ENCODE results near the gene ALG1.

The ALG1 gene, protein sequence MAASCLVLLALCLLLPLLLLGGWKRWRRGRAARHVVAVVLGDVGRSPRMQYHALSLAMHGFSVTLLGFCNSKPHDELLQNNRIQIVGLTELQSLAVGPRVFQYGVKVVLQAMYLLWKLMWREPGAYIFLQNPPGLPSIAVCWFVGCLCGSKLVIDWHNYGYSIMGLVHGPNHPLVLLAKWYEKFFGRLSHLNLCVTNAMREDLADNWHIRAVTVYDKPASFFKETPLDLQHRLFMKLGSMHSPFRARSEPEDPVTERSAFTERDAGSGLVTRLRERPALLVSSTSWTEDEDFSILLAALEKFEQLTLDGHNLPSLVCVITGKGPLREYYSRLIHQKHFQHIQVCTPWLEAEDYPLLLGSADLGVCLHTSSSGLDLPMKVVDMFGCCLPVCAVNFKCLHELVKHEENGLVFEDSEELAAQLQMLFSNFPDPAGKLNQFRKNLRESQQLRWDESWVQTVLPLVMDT

GRCh38 chr16:5071681-5072333, at the start of gene ALG1:
ALG1 (plus strand) TSS chr16:5071843; CDS start chr16:5071850, 7 bp downstream.
- peak; percentile 77 to 81 for DNase-seq (ENCODE audit: low read depth in 2 of 2, low spot score in 1 of 2)

DNA sequence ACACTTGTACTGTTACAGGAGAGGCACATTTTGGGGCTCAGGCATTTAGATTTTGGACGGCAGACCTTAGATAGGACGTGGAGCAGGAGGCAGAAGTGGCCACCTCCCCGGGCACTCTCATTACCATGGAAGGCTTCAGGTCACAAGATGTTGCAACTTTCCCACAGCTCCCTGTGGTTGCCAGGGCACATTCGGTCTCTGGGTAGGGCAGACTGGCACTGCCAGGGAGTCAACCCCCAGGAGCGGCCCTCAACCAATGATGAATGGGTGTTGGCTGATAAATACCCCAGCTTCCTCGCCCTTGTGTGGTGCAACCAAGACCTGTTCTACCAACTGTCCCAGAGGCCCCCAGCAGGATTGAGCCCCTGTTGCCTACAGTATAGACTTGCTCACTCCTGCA, 49.1 kb upstream of the ALG1 start:
- no peak for DNase-seq (ENCODE audit: low read depth in 2 of 2, low spot score in 1 of 2)

DNA sequence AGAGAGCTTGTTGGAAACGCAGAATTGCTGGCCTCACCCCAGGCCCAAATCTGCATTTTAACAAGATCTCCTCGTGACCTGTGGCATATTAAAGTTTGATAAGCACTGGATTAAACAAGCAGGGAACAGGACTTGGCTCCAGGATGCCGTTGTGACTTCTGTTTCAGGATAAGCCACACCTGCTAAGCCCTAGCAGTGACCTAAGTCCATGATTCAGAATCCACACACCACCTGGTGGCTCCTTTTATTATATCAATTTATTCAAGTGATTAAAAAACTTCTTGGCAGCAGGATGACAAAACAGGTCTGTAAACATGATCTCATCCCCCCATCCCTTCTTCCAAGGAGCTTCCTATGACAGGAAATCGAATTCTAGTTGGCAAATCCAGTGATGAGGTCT, 47.0 kb upstream of the ALG1 start:
- no peak for DNase-seq (ENCODE audit: low read depth in 2 of 2, low spot score in 1 of 2)

GRCh38 chr16:5025171-5025632, 46.4 kb upstream of the ALG1 start:
- DNase-seq (ENCODE audit: low read depth in 2 of 2, low spot score in 1 of 2), result no peak

- no peak for DNase-seq (ENCODE audit: low read depth in 2 of 2, low spot score in 1 of 2)
Measured at GRCh38 chr16:5026664-5027063, 45.0 kb upstream of the ALG1 start.

DNA sequence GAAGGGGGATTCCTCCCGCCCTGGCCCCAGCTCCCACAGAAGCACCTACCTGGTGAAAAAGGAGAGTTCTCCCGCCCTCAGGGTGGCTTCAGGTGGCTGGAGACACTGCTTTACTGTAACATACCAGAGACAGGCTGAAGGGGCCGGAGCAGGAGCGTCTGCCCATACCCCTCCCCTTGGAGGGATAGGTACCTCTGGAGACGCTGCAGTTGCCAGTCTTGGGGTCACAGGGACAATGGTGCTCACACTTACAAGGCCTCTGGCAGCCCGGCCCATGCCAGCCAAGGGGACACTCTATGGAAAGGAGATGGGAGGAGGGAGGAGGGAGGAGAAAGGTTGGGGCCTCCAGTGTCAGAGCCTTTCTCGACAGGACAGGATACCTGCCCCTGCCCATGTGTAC, 44.6 kb upstream of the ALG1 start:
- no peak for DNase-seq (ENCODE audit: low read depth in 2 of 2, low spot score in 1 of 2)

DNA sequence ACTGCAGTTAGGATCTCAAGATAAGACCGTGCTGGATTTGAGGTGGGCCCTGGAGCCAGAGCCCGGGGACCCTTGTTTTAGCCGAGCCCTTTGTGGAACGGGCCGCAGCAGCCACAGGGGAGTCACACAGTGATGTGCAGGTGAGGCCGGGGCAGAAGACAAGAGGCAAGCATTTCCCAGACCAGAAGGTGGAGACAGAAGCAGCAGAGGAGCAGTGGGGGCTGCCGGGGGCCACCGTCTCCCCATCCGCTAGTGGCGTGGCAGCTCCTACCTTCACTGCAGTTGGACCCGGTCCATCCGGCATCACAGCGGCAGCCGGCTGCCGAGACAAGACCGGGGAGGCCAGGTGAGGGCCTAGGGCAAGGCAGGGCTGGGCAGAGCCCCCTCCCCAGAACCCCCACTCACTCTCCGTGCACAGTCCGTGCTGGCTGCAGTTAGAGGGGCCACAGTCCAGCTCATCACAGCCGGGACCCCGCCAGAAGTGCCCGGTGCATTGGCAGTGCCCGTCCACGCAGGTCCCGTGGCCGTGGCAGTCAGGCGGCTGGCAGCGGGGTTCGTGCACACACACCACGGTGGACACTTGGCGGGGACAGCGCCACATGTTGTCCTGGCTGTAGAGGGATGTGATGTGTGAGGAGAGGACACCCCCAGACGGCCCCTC, 43.9 kb upstream of the ALG1 start:
- no peak for DNase-seq (ENCODE audit: low read depth in 2 of 2, low spot score in 1 of 2)

GRCh38 chr16:5028950-5029475, 42.6 kb upstream of the ALG1 start:
- DNase-seq (ENCODE audit: low read depth in 2 of 2, low spot score in 1 of 2), result no peak

DNA sequence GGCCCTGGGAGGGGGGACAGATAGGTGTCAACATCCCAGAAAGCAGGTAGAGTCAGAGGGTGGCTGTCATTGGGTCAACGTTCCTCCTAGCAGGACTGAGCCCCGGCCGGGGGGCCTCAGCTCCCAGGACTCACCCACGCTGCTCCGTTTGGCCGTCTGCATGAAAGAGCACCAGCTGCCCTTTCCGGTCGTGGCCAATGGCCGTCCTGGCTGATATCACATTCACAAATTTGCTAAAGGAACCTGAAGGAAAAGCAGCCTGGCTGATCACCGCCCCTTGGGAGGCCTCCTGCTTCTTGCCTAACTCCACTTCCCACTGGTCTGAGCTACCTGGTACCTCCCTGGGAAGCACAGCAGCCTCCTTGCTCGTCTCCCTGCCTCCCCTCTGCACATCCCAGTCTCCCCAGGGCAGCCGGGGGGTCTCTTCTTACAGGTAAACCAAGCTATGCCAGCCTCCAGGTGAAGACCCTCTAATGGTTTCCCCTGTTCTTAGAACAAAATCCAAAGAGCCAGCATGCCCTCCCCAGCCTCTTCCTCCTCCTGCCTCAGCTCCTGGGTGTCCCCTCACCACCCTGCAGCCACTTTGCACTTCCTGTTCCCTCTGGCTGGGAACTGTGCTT, 41.3 kb upstream of the ALG1 start:
- DNase-seq (ENCODE audit: low read depth in 2 of 2, low spot score in 1 of 2), result no peak

DNA sequence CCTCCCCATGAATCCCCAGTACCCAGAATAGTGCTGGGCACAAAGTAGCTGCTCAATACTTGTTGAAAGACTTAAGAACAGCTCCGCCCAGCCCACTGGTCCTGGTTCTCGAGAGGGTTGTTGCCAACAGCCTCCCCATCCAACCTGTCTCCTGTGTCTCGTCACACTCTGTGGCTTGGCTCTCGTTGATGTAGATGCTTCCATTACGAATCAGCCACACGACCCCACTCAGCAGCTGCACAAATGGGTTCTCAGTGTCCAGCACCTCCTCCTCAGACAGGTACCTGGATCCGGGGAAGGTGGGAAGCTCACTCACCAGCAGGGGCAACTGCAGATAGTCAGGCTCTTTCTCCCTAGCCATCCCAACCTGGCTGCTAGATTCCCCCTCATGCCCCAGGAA, 40.0 kb upstream of the ALG1 start:
- no peak for DNase-seq (ENCODE audit: low read depth in 2 of 2, low spot score in 1 of 2)

- no peak for DNase-seq (ENCODE audit: low read depth in 2 of 2, low spot score in 1 of 2)
Measured at GRCh38 chr16:5032748-5033167, 38.9 kb upstream of the ALG1 start.

- DNase-seq (ENCODE audit: low read depth in 2 of 2, low spot score in 1 of 2), result peak; percentile 62 to 72
Measured at GRCh38 chr16:5033256-5034166, 38.1 kb upstream of the ALG1 start, which contains the start of gene NAGPA. NAGPA (minus strand) TSS chr16:5033935; CDS start chr16:5033914, 21 bp downstream.

GRCh38 chr16:5034167-5034523, 37.5 kb upstream of the ALG1 start:
- no peak for DNase-seq (ENCODE audit: low read depth in 2 of 2, low spot score in 1 of 2)

GRCh38 chr16:5035909-5036227, 35.8 kb upstream of the ALG1 start:
- DNase-seq (ENCODE audit: low read depth in 2 of 2, low spot score in 1 of 2), result no peak

DNA sequence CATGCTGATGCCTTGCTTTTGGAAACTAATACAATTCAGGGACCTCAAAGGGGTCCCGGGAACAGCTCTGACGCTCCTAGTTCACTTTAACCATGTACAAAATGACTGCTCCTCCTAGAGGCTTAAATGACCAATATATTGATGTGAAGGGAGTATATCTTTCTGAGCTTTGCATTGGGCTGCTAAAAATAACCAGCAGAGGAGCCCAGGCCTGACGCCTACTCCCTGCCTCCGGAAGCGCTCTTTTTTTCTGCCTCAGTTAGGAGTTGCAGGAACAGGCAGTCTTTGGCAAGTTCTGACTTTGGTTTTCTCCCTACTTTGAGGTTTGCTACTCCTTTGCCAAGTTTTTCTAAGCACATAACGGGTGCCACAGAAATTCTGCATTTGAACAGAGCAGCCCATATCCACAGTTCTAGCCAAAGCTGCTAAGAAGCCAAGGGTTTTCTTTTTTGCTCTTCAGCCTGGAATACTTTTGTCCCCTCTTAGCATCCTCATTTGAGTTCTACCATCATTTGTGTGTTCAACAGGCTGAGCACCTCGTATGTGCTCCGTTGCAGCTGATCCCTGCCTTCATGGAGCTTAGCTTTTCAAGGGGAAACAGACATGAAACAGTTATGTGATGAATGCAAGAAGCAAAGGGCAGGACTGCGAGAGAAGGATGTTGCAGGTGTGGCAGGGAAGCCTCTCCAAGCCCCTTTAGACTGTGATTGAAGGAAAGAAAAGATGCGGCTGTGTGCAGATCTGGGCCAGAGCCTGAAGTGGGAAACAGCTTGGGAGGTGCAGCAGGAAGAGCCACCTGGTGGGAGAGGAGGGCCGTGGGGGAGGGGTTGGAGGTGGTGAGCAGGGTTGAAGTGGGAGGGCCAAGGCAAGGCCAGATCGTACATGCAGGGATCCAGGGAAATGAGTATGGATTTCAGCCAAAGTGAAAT, 35.2 kb upstream of the ALG1 start:
- DNase-seq (ENCODE audit: low read depth in 2 of 2, low spot score in 1 of 2), result no peak

DNA sequence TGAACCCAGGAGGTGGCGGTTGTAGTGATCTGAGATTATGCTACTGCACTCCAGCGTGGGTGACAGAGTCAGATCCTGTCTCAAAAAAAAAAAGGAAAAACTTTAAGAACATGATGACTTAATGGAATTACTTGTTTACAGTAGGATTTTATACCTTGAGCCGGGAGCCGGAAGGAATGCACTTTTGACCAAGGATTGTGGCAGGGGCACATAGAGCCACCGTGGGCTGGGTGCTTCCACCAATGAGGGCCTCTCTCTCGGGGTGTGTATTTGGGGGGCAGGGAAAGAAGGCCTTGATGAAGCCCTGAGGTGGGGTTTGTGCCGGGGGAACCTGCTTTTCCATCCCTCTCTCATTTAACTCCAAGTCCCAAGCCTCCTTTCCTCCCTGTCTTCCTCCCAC, 31.2 kb upstream of the ALG1 start:
- no peak for DNase-seq (ENCODE audit: low read depth in 2 of 2, low spot score in 1 of 2)

GRCh38 chr16:5041600-5042133, 30.0 kb upstream of the ALG1 start:
- no peak for DNase-seq (ENCODE audit: low read depth in 2 of 2, low spot score in 1 of 2)

GRCh38 chr16:5042574-5043171, 29.0 kb upstream of the ALG1 start:
- no peak for DNase-seq (ENCODE audit: low read depth in 2 of 2, low spot score in 1 of 2)

Measured in stimulated activated CD8-positive, alpha-beta memory T cell treated with anti-CD3 and anti-CD28 coated beads, Interleukin-4, amount 100 ng/mL, for 4 hours (primary cell).